HEK293T (cell line): ENCODE measurements around the gene CCDC183.
"Not testable (repeated sequence)": the region's sequence is repeated elsewhere in the genome, so short reads cannot be mapped to it uniquely, and the experiment has no call there.

Source experiments
- NFRKB ChIP-seq: fragments of 450-650 bp; IDR thresholded peaks from 2 replicates; pipeline ENCODE4 v1.6.1; 2016; ENCODE audit warnings: mild to moderate bottlenecking, moderate library complexity
- SUZ12 ChIP-seq: fragments of 450-650 bp; IDR thresholded peaks from 2 replicates; pipeline ENCODE4 v1.6.1; 2016; ENCODE audit warnings: mild to moderate bottlenecking

DNA sequence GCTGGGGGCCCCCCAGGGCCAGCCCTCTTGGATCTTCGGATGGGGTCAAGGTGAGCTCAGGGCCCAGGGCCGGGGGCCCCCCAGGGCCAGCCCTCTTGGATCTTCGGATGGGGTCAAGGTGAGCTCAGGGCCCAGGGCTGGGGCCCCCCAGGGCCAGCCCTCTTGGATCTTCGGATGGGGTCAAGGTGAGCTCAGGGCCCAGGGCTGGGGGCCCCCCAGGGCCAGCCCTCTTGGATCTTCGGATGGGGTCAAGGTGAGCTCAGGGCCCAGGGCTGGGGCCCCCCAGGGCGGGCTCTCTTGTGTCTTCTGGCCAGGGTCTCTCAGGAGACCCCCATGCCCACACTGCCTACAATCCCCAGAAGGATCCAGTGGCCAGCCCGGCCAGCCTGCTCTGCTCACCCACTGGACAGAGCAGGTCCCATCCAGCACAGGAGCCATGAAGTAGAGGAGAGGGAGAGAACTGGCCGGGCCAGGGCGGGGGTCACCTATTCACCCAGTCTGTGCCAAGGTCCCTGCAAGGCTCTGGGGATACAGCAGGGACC, 6.9 kb downstream of the CCDC183 start:
- TF ChIP-seq SUZ12, NFRKB: not testable (repeated sequence)
